AG09319 (cell line): Measurements from ENCODE around the gene SHISAL2B.
"Not testable (repeated sequence)": the region's sequence is repeated elsewhere in the genome, so short reads cannot be mapped to it uniquely, and the experiment has no call there.

Source experiments
- DNase-seq: peaks from one replicate; pipeline ENCODE4 v3.0.0-alpha.2; 2010; ENCODE audit warnings: low read depth; ENCODE audit errors: extremely low read depth
- TF ChIP-seq, protein P1 (sequence below): IDR thresholded peaks from 2 replicates; pipeline ENCODE4 v1.5.1; 2011; ENCODE audit warnings: low read depth, mild to moderate bottlenecking, inconsistent platforms, low read length, moderate library complexity

SHISAL2B gene

DNA sequence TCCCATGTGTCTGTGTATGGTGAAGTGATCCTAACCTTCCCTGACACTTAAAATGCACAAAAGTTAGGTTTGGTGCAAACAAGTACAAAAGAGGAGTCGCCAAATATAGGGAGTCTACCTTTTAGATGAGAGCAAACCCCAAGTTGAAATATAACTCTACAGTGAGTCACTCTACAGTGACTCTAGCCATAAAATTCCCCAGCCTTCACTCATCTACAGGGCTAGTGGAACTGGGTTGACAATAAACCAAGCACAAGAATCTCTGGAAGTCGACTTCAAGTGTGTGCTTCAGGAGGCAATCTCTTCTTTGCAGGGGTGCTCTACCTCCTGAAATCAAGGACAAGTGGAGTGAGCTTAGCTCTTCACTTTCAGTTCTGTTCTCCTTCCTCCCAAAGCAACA, 3.3 kb downstream of the SHISAL2B start:
- TF ChIP-seq, protein P1, sequence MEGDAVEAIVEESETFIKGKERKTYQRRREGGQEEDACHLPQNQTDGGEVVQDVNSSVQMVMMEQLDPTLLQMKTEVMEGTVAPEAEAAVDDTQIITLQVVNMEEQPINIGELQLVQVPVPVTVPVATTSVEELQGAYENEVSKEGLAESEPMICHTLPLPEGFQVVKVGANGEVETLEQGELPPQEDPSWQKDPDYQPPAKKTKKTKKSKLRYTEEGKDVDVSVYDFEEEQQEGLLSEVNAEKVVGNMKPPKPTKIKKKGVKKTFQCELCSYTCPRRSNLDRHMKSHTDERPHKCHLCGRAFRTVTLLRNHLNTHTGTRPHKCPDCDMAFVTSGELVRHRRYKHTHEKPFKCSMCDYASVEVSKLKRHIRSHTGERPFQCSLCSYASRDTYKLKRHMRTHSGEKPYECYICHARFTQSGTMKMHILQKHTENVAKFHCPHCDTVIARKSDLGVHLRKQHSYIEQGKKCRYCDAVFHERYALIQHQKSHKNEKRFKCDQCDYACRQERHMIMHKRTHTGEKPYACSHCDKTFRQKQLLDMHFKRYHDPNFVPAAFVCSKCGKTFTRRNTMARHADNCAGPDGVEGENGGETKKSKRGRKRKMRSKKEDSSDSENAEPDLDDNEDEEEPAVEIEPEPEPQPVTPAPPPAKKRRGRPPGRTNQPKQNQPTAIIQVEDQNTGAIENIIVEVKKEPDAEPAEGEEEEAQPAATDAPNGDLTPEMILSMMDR: no peak
- no peak for DNase-seq

GRCh38 chr5:64696414-64696813, 6.1 kb downstream of the SHISAL2B start:
- not testable (repeated sequence) for DNase-seq

DNA sequence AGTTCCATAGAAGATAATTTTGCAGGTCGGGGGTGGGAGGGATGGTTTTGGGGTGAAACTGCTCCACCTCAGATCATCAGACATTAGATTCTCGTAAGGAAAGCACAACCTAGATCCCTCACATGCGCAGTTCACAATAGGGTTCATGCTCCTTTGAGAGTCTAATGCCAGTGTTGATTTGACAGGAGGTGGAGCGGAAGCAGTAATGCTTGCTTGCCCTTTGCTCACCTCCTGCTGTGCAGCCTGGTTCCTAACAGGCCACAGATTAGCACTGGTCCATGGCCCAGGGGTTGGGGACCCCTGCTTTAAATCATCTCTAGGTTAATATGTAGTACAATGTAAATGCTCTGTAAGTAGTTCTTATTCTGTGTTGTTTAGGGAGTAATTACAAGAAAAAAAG, 10.5 kb downstream of the SHISAL2B start:
- no peak for DNase-seq
- TF ChIP-seq, protein P1: no peak

DNA sequence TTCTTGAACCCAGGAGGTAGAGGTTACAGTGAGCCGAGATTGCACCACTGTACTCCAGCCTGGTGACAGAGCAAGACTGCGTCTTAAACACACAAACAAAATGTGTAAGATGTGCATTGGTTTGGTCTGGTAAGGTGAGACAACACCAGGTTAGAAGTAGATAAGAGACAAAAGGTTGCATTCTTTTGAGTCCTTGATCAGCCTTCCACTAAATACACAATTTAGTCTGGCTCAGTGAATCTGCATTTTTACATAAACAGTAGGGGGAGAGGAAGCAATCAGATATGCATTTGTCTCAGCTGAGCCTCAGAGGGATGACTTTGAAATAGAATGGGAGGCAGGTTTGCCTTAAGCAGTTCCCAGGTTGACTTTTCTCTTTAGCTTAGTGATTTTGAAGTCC, 15.8 kb downstream of the SHISAL2B start:
- DNase-seq: not testable (repeated sequence)

DNA sequence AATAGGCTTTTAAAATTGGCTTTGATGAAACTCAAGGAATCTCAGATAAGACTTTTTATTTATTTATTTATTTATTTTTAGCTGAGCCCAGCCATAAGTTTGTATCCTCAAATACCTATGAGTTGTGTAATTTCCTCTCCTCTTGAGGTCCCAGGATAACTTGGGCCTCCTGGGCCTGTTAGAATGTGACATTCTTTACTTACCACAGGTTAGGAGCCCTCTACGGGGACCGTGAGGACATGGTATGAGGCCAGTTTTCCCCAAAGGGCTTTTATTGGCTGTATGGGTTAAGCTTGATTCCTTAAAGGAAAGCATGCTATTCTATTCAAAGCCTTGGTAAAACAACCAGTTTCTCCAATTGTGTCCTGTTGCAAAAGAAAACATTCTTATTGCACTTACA, 16.9 kb downstream of the SHISAL2B start:
- TF ChIP-seq, protein P1: no peak
- DNase-seq: no peak

DNA sequence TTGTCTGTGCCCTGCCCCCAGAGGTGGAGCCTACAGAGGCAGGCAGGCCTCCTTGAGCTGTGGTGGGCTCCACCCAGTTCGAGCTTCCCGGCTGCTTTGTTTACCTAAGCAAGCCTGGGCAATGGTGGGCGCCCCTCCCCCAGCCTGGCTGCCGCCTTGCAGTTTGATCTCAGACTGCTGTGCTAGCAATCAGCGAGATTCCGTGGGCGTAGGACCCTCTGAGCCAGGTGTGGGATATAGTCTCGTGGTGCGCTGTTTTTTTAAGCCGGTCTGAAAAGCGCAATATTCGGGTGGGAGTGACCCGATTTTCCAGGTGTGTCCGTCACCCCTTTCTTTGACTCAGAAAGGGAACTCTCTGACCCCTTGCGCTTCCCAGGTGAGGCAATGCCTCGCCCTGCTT, 24.2 kb downstream of the SHISAL2B start:
- DNase-seq: not testable (repeated sequence)

- TF ChIP-seq, protein P1: no peak
- DNase-seq: no peak
Measured at GRCh38 chr5:64722588-64722987, 32.3 kb downstream of the SHISAL2B start.

- TF ChIP-seq, protein P1: no peak
- no peak for DNase-seq
Measured at GRCh38 chr5:64727150-64727549, 36.8 kb downstream of the SHISAL2B start.

DNA sequence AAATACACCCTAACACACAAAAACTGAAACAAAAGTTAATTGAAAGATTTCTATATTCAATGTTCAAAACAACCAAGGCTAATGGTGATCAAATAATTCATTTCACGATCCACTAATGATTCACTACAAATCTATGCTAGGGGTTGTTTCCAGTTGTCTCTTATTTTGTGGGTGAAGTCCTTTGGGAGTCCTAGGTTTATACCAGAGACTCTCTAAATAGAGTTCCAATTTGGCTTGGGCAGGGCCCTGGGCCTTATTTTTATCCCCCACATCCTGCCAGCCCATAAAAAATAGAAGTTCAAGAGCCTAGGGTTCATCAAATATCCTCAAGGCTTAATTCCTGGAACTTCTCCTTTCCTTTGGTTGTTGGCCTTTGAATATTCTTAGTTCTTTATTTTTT, 52.1 kb downstream of the SHISAL2B start:
- TF ChIP-seq, protein P1: no peak
- DNase-seq: no peak
